HG03135 (cell line): ENCODE data around the gene TAS2R9.
"Not testable (repeated sequence)": the region's sequence is repeated elsewhere in the genome, so short reads cannot be mapped to it uniquely, and the experiment has no call there.

ENCODE experiments used
- ATAC-seq: cut with Tn5 transposase; IDR thresholded peaks from one replicate; pipeline ENCODE4 v1.9.1; 2021; ENCODE audit warnings: mild to moderate bottlenecking, moderate library complexity; ENCODE audit not compliant: unreplicated experiment

TAS2R9 gene, protein sequence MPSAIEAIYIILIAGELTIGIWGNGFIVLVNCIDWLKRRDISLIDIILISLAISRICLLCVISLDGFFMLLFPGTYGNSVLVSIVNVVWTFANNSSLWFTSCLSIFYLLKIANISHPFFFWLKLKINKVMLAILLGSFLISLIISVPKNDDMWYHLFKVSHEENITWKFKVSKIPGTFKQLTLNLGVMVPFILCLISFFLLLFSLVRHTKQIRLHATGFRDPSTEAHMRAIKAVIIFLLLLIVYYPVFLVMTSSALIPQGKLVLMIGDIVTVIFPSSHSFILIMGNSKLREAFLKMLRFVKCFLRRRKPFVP

DNA sequence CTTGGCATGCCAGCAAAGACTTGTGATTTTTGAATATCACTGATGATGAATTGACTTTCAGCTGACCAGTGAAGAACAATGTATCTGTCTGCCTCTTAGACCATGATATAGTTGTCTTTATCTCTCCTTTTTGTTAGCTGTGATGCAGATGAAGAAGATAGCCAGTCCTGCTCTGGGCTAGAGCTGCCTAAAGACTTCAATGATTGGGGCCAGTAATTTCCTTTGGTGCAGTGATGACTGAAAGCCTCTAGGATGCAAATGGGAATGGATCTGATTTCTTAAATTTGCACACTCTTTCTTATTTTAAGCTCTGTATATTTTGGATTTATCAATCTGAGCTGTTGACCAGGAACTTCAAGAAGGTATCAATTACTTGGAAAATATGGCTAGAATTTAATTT lies at the start of gene TAS2R9:
TSS of gene TAS2R9 (minus strand) at position 101 of the 400 bp plus-strand sequence. CDS start at position 8, 93 bp downstream.
- no peak for ATAC-seq

DNA sequence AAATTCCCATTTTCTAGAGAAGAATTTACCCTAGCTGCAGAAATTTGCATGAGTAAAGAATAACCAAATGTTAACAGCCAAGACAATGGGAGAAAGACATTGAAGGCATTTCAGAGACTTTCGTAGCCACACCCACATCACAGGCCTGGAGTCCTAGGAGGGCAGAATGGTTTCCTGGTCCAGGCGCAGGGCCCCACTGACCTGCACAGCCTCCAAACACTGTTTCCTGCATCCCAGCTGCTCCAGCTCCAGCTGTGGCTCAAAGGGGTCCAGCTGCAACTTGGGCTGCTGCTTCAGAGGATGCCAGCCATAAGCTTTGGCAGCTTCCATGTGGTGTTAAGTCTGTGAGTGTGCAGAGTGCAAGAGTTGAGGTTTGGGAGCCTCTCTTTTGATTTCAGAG lies 45.8 kb upstream of the TAS2R9 start:
- ATAC-seq, result no peak

DNA sequence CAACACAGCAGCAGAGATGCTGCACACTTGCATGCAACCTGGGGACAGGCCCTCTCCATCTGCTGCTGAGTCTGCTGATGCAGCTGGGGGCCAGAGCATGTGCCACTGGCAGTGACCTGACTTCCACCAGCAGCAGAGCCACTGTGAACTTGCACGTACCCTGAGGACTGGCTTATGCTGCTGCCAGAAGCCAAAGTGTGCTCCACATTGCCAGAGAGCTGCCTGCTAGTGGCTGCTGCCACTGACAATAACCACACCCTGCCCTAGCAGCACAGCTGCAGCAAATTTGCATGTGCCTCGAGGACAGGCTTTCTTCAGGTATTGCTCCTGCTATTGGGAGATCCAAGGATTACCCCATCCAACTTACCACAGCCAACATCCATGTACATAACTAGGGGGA lies 43.8 kb upstream of the TAS2R9 start:
- no peak for ATAC-seq

DNA sequence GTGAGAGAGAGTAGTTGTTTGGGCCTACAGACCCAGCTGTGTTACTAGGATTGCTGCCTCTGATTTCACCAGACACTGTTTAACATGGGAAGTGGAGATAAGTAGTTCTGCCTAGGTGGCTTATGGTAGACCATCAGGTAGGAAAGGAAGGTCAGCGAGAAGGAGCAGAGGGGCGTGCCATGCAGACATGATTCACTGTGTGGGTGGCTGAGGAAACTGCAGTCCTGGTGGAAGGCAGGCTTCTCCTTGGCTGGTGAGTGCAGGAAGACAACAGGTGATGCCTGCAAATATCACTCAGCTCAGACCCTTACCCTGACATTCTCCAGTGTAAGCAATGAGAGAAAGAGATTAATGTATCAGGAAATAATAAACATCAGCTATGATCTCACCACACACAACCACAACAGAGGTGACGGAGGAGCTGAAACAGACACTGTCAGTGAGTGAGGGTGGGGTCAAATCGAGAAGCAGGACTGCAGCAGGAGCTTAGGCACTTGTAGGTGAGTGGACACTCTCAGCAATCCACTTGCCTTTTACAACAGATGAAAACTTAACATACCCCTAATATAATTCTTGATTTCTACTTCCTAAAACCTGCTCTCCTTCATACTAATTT lies 41.4 kb upstream of the TAS2R9 start:
- ATAC-seq, result no peak

DNA sequence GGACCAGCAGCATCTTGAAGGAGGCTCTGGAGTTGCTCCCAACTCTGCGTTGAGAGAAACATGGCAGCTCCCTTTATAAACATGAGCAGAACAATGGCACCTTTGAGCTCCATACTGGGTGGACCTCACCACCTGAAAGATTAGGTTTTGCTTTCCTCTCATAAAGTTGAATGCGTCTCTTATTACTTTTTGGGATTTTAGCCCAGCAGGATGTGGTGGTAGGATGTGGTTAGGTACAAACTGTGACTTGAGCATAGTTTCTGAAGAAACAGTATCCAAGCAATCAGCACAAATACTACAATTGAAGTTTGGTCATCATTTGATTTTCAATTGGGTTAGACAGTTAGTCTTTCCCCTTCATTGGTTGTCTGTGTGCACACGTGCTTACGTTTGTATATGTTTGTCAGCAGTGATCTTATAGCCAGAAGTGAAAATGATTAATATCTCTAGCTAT lies 39.5 kb upstream of the TAS2R9 start, which contains the start of gene PRR4:
TSS of gene PRR4 (minus strand) at position 51 of the 454 bp plus-strand sequence. CDS start at position 13, 38 bp downstream.
- ATAC-seq, result no peak

DNA sequence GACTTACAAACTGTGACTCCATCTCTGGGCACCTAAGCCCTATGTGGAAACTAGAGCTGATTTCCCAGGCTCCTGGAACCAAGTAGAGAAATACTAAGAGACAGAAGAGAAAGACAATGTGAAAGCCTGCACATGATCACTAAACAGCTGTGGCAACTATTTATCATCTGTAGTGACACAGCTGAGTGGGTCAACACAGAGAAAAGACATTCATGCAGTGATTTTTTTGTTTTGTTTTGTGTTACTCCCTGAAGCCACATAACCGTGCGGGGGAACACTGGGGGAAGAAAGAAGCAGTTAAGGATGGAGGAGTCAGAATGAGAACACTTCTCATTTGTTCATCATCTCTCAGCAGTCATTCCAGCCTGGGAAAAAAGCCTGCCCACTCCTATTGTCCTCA lies 37.8 kb upstream of the TAS2R9 start:
- no peak for ATAC-seq

DNA sequence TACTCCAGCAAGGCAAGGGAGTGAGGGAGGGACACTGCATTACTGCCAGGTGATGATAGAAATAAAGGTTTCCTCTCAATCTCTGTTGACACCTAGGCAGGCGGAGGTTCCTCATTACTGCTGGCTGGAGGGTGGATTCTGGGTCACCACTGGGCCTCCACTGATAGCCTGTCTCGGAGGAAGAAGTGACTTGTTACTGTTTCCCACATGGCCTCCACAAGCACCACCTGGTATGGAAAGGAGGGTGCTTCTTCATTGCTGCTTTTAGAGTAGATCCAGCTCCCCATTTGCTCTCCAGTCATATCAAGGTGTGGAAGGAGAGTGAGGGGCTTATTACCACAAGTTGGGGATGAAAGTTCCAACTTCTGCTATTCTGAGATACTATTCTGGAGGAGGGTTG lies 32.9 kb upstream of the TAS2R9 start:
- ATAC-seq, result no peak

DNA sequence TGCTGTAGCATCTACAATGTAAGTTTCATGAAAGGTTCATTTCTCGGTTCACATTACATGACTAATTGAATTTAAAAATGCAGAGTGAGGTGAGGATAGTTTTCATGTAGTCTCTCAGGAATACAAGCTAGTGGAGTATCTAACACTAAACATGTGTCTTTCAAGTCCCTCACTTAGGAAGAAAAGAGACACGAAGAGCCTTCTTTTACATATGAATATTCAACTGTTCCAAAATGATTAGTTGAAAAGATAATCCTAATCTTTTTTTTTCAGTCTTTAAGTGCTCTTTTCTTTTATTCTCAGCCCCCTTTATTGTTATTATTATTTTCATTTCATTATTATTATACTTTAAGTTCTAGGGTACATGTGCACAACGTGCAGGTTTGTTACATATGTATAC lies 28.5 kb upstream of the TAS2R9 start:
- no peak for ATAC-seq

DNA sequence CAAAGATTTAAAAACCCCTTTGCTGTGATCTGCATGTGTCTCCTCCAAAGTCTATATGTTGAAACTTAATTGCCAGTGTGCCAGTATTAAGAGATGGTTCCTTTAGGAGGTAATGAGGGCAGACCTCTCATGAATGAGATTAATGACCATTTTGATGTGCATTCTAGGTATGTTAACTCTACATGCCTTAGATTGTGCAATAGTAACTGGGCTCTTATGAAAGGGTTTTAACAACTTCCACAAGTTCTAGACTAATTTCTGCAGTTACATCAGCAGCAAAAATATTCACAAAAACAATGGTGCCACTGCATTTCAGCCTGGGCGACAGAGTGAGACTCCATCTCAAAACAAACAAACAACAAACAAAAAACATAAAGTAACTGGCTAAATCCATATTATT lies 20.0 kb upstream of the TAS2R9 start:
- no peak for ATAC-seq

DNA sequence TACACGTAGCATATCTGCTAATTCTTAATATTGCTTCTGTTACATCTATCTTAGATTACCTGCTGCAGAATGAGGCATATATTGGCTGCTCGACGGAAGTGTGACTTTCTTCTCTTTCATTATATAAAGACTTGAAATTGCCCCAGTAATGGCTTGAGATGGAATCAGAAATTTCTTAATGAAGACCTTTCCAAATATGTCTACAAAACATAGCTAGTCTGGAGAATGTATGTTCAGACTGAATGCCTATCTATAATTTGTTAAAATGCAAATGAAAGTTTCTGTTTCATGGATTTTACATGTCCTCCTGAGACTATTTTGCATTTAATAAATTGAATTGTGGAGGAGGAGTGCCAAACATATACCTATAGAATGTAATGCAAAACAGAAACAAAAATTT lies 16.3 kb upstream of the TAS2R9 start, which contains the start of gene TAS2R10:
TSS of gene TAS2R10 (minus strand) at position 101 of the 400 bp plus-strand sequence. CDS start at position 12, 89 bp downstream.
- no peak for ATAC-seq

DNA sequence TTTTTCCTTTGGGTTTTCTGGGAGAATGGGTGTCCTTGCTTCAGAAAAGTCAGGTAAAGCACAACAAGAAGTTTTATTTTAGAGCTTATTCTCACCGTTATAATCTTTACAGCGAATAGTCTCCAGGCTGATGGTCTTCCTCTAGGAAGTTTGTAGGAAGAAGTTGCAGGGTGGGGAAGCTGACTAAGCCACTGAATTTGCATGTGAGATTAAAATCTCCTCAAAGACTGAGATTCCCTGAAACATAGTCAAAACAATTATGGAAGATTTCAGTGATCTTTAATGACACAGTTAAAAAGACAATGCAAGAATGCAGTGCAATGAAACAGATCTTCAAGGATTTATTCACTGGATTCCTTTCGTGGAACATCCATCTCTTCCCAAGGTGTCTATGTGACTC lies 15.0 kb upstream of the TAS2R9 start:
- ATAC-seq, result no peak

DNA sequence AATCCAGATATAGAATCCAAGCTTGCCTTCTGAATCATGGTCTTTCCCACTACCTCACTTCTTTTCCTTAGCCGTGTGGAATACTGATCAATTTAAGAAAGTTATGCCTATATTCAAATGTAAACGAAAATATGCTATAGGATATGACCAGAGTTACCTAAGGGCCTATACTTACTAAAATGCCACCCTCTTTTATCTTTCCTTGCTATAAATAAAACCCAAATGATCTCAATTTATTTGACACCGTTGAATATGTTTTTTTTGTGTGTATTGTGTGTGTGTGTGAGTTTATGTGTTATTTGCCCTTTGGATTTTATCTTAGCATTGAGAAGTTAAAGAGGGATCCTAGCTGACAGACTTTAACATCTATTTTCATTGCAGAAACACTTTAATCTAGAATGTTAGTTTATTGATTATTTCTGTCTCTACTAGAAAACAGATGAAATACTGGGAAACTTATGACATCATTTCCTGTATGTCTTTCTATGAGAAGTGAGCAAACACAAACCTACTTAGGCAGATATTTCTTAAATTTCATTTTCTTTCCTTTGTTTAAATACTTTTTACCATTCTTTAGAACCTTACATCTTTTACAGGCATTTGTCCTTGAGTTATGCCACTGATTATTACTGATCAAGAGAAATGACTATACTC lies 2.0 kb upstream of the TAS2R9 start:
- no peak for ATAC-seq

DNA sequence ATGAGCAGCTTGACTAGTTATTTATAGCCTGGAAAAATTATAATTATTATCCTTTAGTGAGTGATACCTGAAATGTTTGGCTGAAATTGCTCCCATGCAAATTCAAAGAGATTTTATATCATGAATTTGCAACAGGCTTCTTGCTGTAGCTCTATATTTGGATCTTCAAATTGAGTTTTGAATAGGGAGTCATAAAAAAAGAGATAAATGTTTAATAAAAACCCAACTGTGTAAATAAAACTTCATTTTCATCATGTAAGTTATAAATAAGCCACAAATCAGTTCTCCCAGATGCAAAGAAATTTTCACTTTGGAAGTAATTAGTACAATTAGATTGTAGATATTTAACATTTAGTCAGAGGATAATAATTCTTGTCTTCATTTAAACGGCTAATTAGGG lies 2.8 kb downstream of the TAS2R9 start, which contains the start of gene TAS2R8:
TSS of gene TAS2R8 (minus strand) at position 101 of the 400 bp plus-strand sequence. CDS start 306 bp downstream, outside the sequence.
- no peak for ATAC-seq

DNA sequence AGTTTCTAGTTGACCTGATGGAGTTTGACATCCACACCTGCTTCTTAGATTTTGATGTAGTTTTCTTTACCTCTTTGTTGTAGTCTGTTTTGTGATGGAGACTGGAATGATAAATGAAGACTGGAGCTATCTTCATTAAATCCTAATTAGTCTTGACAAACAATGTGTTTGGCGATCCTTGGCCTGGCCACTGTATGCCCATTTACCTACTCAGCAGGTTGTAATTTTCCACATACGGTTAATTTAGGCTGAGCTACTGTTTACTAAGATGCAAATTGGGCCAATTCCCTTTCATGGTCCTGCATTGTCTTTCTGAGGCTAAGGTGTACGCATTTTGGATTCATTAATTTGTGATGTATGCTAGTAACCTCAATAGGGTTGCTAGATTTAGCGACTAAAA lies 7.4 kb downstream of the TAS2R9 start, which contains the start of gene TAS2R7:
TSS of gene TAS2R7 (minus strand) at position 41 of the 400 bp plus-strand sequence. CDS start 57 bp downstream, outside the sequence.
- ATAC-seq, result no peak

DNA sequence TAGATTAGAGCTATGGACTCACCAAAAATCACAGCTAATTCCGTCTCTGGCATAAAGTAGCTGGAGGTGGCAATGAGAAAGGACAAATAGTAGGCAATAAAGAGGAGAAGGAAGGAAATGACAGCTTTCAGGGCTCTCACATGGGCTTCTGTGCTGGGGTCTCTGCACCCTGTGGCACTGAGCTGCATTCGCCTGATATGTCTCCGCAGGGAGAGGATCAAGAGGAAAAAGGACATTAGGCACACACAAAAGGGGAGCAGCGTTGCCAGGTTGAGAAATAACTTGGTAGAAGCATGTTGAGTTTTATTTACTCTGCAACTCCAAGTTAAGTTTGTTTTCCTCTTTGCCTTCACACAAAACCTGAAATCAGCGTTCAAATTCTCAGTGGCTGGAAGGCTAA lies 8.2 kb downstream of the TAS2R9 start:
- ATAC-seq, result no peak

DNA sequence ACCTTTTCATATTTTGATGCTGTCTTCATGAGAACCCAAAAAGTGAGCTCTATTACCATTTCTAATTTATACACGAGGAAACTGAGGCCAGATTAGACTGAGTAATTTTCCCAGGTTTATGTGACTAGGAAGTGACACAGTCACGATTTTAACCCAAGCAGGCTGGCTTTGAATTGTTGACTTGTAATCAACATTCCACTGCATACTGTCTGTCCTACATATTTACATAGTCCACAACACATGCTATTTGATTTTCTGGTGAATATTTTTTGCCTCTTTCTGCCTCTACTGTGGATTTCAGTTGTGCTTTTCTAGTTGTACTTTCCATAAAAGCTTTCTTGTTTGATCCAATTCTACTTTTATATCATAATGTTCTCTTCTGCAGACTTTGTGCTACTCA lies 15.7 kb downstream of the TAS2R9 start:
- no peak for ATAC-seq

DNA sequence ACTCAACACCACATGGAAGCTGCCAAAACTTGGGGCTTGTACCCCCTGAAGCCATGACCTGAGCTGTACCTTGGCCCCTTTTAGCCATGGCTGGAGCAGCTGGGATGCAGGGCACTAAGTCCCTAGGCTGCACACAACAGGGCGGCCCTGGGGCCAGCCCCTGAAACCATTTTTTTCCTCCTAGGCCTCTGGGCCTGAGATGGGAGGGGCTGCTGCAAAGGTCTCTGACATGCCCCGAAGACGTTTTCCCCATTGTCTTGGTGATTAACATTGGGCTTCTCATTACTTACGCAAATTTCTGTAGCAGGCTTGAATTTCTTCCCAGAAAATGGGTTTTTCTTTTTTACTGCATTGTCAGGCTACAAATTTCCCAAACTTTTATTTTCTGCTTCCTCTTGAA lies 18.2 kb downstream of the TAS2R9 start:
- ATAC-seq, result not testable (repeated sequence)

DNA sequence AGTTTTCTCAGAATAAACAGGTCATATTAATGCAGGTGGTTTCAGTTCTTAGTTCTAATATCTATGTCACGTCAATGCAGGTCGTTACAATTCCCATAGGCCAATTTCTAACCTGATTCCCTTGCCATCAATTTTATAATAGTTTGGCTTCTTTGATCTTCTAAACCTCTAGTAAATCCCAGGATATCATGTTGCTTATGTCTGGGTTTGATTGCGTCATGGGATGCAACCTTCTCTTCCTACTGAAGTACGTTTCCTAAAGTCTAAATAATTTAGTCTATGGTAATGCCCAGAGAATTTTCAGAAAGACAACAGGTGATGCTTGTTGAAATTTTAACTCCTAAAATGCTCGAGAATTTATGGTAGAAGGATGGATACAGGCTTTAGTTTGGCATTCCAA lies 26.7 kb downstream of the TAS2R9 start:
- ATAC-seq, result no peak

DNA sequence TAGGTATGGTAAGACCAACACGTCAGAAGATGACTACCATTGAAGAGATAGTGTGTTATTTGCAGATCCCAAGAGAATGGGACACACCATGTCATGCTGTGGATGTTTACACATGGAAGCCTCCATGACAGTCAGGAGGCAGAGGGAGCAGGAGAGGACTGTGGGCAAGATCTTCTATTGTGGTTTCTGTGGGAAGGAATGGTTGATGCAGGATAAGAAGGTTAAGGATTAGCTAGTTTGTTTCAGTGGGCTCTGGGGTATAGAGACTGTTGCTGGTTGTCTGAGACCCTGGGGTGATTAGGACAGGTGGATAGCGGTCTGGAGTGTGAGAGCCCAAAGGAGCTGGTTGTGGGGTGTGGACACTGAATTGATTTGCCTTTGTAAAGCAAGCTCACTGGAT lies 30.9 kb downstream of the TAS2R9 start:
- no peak for ATAC-seq

DNA sequence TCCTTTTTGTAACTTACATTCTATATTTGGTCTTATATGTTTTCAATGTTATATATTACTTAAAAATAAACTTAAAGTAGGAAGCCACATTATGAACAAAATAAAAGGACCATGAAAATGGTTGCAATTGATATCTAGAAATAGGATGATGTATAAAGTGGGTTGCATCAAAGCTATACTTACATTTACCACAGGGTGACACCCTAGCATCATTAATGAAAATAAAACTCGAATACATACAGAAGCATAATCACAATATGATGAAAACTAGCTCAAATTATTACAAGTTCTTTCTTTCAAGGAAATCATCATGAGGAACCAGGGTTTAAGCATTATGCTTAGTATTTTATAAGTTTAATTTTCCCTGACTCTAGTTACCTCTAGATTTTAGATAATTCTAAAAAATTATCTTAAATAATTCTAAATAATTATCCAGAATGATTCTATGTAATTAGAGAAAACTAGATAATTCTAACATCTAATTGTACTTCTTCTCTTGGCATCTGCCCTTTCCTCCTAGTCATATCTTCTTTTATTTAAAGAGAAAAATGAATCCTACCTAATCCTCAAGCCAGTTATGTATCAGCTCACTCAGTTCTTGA lies 38.7 kb downstream of the TAS2R9 start:
- ATAC-seq, result no peak

DNA sequence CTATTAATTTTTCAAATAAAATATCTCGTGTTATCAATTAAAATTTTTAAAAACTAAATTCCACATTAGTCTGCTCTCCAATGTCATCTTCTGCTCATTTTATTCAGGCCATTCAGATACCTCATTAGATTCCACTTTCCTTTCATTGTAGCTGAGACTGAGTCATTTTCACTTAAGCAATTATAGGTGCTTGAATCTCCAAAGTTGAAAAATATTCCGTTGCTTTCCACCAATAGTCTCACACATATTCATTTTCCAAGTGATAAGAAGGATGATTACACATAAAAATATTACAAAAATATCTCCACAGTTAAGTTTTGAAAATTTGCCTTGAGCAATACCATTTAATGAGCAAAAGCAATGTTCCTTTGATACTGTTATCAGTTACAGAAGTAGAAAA lies 50.3 kb downstream of the TAS2R9 start:
- no peak for ATAC-seq
